Nephron (organoid): ENCODE data around the gene KRT9.

Experiments used
- H3K27ac Mint-ChIP-seq, 3 experiments: 2 replicates each; pipeline ENCODE4 v1.8.0; 2020; ENCODE audit warnings: mixed read lengths in 3 of 3, mild to moderate bottlenecking in 2 of 3, moderate library complexity in 1 of 3
- H3K27me3 Mint-ChIP-seq: 2 replicates; pipeline ENCODE4 v1.8.0; 2021; ENCODE audit warnings: low read depth, mild to moderate bottlenecking, moderate library complexity, mixed read lengths
- H3K36me3 Mint-ChIP-seq: 2 replicates; pipeline ENCODE4 v1.8.0; 2020; ENCODE audit warnings: low read depth, mixed read lengths
- H3K4me1 Mint-ChIP-seq: 2 replicates; pipeline ENCODE4 v1.8.0; 2020; ENCODE audit warnings: mixed read lengths
- H3K4me3 Mint-ChIP-seq, 3 experiments: 2 replicates each; pipeline ENCODE4 v1.8.0; 2020; ENCODE audit warnings: mild to moderate bottlenecking in 3 of 3, mixed read lengths in 3 of 3, moderate library complexity in 2 of 3
- H3K9me3 Mint-ChIP-seq: 2 replicates; pipeline ENCODE4 v1.8.0; 2020; ENCODE audit warnings: mixed read lengths
- CTCF ChIP-seq, 3 experiments: fragments of 200-600 bp; sonication (generic); IDR thresholded peaks; one replicate each; pipeline ENCODE4 v1.5.0; 2021; ENCODE audit warnings: antibody characterized with exemption in 3 of 3; ENCODE audit not compliant: unreplicated experiment in 3 of 3

The KRT9 gene

DNA sequence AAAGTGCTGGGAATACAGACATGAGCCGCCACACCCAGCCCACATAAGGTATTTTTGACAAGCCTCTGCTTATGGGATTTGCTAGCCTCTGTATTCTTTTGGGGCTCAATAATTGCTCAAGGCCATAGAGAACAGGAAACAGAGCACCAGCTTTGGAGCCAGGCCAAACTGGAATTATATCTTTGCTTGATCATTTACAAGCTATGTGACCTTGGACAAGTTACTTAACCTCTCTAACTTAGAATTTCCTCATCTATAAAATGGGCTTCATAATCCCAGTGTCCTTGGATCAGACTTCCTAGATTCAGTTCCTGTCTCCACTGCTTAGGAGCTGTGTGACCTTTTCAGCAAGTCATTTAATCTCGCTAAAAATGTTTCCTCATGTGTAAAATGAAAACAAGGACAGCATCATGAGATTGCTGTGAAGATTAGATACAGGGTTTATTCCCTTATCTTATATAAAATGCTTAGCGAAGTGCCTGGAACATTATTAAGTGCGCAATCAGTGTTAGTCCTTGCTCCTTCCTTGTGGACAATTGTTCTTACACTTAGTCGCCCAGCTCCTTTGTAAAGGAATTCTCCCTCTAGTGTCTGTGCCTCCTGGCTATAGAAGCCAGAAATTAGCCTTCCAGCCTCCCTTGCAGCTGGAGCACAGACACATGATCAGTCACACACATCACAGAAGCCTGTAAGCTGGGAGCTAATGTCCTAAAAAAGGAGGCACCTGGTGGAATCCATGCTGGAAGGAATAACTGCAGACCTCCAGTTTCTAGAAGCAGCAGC is 16.6 kb downstream of the KRT9 start:
- H3K36me3 Mint-ChIP-seq = no peaks in the 10 kb centered on the region
- H3K4me1 Mint-ChIP-seq = peaks cover 4% of the 10 kb centered on the region
- H3K27ac Mint-ChIP-seq = no peak overlapping the region
- H3K9me3 Mint-ChIP-seq = no peaks in the 10 kb centered on the region
- no peak for TF ChIP-seq CTCF (IDR thresholded peaks at IDR 0.05; ENCODE audit: unreplicated experiment in 3 of 3)
- H3K27me3 Mint-ChIP-seq = peaks cover 34% of the 10 kb centered on the region
- no peak overlapping the region for H3K4me3 Mint-ChIP-seq

- no peaks in the 10 kb centered on the region for H3K36me3 Mint-ChIP-seq
- H3K9me3 Mint-ChIP-seq = no peaks in the 10 kb centered on the region
- peak overlapping the region in 1 of 3 experiments; percentile 45 for H3K27ac Mint-ChIP-seq
- H3K27me3 Mint-ChIP-seq = peaks cover 34% of the 10 kb centered on the region
- H3K4me3 Mint-ChIP-seq = no peak overlapping the region
- H3K4me1 Mint-ChIP-seq = peaks cover 14% of the 10 kb centered on the region
- TF ChIP-seq CTCF (IDR thresholded peaks at IDR 0.05; ENCODE audit: unreplicated experiment in 3 of 3) = no peak
Observed at GRCh38 chr17:41553987-41554680, 17.7 kb downstream of the KRT9 start.

- Mint-ChIP-seq H3K27me3 (peaks cover 34% of the 10 kb centered on the region), H3K27ac (peak overlapping the region in 2 of 3 experiments; percentile 8 to 32), H3K9me3 (no peaks in the 10 kb centered on the region), H3K36me3 (no peaks in the 10 kb centered on the region), H3K4me3 (no peak overlapping the region), H3K4me1 (peaks cover 20% of the 10 kb centered on the region)
- no peak for TF ChIP-seq CTCF (IDR thresholded peaks at IDR 0.05; ENCODE audit: unreplicated experiment in 3 of 3)
Observed at GRCh38 chr17:41553176-41553575, 18.7 kb downstream of the KRT9 start.

DNA sequence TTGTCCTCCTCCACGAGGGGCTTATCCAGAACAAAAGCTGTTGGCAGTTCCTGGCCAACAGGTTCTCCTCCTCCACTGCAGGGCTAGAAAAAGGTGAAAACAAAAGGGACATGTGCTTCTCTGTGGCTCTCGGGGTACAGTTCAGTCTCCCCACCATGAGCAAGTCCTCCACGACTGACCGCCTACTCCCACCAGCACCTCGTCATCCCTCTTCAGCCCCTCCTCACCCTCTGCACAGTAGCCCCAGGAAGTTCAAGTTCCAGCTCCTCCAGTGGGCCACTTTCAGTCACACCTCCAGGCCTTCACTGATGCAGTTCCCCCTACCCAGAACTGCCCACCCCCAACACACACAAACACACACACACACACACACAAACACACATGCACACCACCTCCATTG is 19.4 kb downstream of the KRT9 start:
- Mint-ChIP-seq H3K36me3 (no peaks in the 10 kb centered on the region), H3K4me3 (no peak overlapping the region), H3K4me1 (peaks cover 27% of the 10 kb centered on the region), H3K9me3 (no peaks in the 10 kb centered on the region), H3K27ac (peak overlapping the region in 2 of 3 experiments; percentile 8 to 46), H3K27me3 (peaks cover 34% of the 10 kb centered on the region)
- no peak for TF ChIP-seq CTCF (IDR thresholded peaks at IDR 0.05; ENCODE audit: unreplicated experiment in 3 of 3)

- Mint-ChIP-seq H3K27me3 (peaks cover 29% of the 10 kb centered on the region), H3K4me3 (no peak overlapping the region), H3K9me3 (no peaks in the 10 kb centered on the region), H3K4me1 (peaks cover 33% of the 10 kb centered on the region), H3K36me3 (no peaks in the 10 kb centered on the region), H3K27ac (peak overlapping the region in 1 of 3 experiments; percentile 84)
- TF ChIP-seq CTCF (IDR thresholded peaks at IDR 0.05; ENCODE audit: unreplicated experiment in 3 of 3) = no peak
Observed at GRCh38 chr17:41551365-41551764, 20.5 kb downstream of the KRT9 start.
